Activated CD4-positive, alpha-beta T cell treated with anti-CD3 and anti-CD28 coated beads for 36 hours (primary cell): Measurements from ENCODE around the gene WNT7A. TPM values are rescaled to one million over a fixed set of nuclear protein-coding genes. Genes with fewer than 3 reads are reported as not detected.

Experiments
- ATAC-seq: fragments of 200-7000 bp; cut with Tn5 transposase; one replicate; pipeline ENCODE4 v1.10.0; 2021; ENCODE audit warnings: mild to moderate bottlenecking, moderate library complexity
- CTCF ChIA-PET: fragments of 350-600 bp; sonication (Branson Sonifier 250); formaldehyde crosslinking; loops from one replicate; lab custom pipeline; 2021; ENCODE audit warnings: antibody characterized with exemption; lab: Charles Lee
- POLR2A ChIA-PET: fragments of 350-600 bp; sonication (Branson Sonifier 250); formaldehyde crosslinking; loops from one replicate; lab custom pipeline; 2021; ENCODE audit warnings: antibody characterized with exemption, inconsistent platforms; lab: Charles Lee
- DNase-seq: peaks from one replicate; pipeline ENCODE4 v3.0.0-alpha.2; 2020
- H3K27ac Mint-ChIP-seq: one replicate; pipeline ENCODE4 v1.8.0; 2021; ENCODE audit warnings: mixed read lengths
- H3K27me3 Mint-ChIP-seq: one replicate; pipeline ENCODE4 v1.8.0; 2021; ENCODE audit warnings: mixed read lengths
- H3K36me3 Mint-ChIP-seq: one replicate; pipeline ENCODE4 v1.8.0; 2021; ENCODE audit warnings: low read depth, mixed read lengths
- H3K4me1 Mint-ChIP-seq: one replicate; pipeline ENCODE4 v1.8.0; 2021; ENCODE audit warnings: mixed read lengths
- H3K4me3 Mint-ChIP-seq: one replicate; pipeline ENCODE4 v1.8.0; 2021; ENCODE audit warnings: mild to moderate bottlenecking, moderate library complexity, mixed read lengths
- H3K9me3 Mint-ChIP-seq: one replicate; pipeline ENCODE4 v1.8.0; 2021; ENCODE audit warnings: low read depth, mixed read lengths
- intact Hi-C, 2 experiments: fragments of 100-400 bp; cut with DNase I in 1 of 2; cut with micrococcal nuclease in 1 of 2; formaldehyde crosslinking; loops; one replicate each; pipeline versions ENCODE4 v1.14.2 to v1.15.1; 2022 to 2024; cut with DNase I, micrococcal nuclease
- total RNA-seq, 2 experiments: library from RNA; stranded (reverse); gene quantifications; one replicate each; pipeline ENCODE4 v1.2.3, GENCODE V29; 2021

Gene WNT7A
- total RNA-seq, 2 experiments from 2014 or later: 0.11 to 0.39 TPM

GRCh38 chr3:13853256-13853977 lies 26.5 kb downstream of the WNT7A start:
- ATAC-seq: no peak
- no peak for DNase-seq
- Mint-ChIP-seq H3K36me3 (peaks cover 3% of the 10 kb centered on the region), H3K4me1 (peaks cover 34% of the 10 kb centered on the region), H3K27ac (peak overlapping the region; percentile 22), H3K9me3 (no peaks in the 10 kb centered on the region), H3K4me3 (no peak overlapping the region), H3K27me3 (no peaks in the 10 kb centered on the region)
- ChIA-PET CTCF (interaction anchor here (1.1 kb wide), 1 partner anchor 200 kb away, joined by 3 read pairs; no protein-coding TSS in a partner anchor), POLR2A (no interaction called here)
- intact Hi-C loops: no loop called here

- ATAC-seq (peak; percentile 57), DNase-seq (peak; percentile 40)
- CTCF ChIA-PET: interaction anchor here (0.7 kb wide), 1 partner anchor 28 kb away, joined by 9 read pairs; the partner anchor contains the start of gene WNT7A
- H3K27me3 Mint-ChIP-seq: no peaks in the 10 kb centered on the region
- H3K4me3 Mint-ChIP-seq: no peak overlapping the region
- H3K4me1 Mint-ChIP-seq: peaks cover 34% of the 10 kb centered on the region
- intact Hi-C loops: no loop called here
- H3K27ac Mint-ChIP-seq: no peak overlapping the region
- H3K9me3 Mint-ChIP-seq: no peaks in the 10 kb centered on the region
- POLR2A ChIA-PET: no interaction called here
- peaks cover 3% of the 10 kb centered on the region for H3K36me3 Mint-ChIP-seq
Observed at GRCh38 chr3:13852638-13853009, 27.2 kb downstream of the WNT7A start.

- Mint-ChIP-seq H3K36me3 (peaks cover 3% of the 10 kb centered on the region), H3K27ac (no peak overlapping the region), H3K4me1 (peaks cover 34% of the 10 kb centered on the region), H3K4me3 (no peak overlapping the region), H3K27me3 (no peaks in the 10 kb centered on the region), H3K9me3 (no peaks in the 10 kb centered on the region)
- intact Hi-C loops: no loop called here
- POLR2A ChIA-PET: no interaction called here
- no peak for ATAC-seq
- CTCF ChIA-PET: interaction anchor here (0.7 kb wide), 1 partner anchor 28 kb away, joined by 9 read pairs; the partner anchor contains the start of gene WNT7A
- no peak for DNase-seq
Observed at GRCh38 chr3:13851997-13852637, 27.8 kb downstream of the WNT7A start.

GRCh38 chr3:13851091-13851849 lies 28.6 kb downstream of the WNT7A start:
- intact Hi-C loops: no loop called here
- ATAC-seq (no peak), DNase-seq (no peak)
- Mint-ChIP-seq H3K4me3 (no peak overlapping the region), H3K36me3 (peaks cover 3% of the 10 kb centered on the region), H3K9me3 (no peaks in the 10 kb centered on the region), H3K27me3 (no peaks in the 10 kb centered on the region), H3K27ac (peak overlapping the region; percentile 6), H3K4me1 (peaks cover 34% of the 10 kb centered on the region)
- POLR2A ChIA-PET: no interaction called here
- CTCF ChIA-PET: no interaction called here

GRCh38 chr3:13850161-13850945 lies 29.5 kb downstream of the WNT7A start:
- H3K4me1 Mint-ChIP-seq: peaks cover 34% of the 10 kb centered on the region
- POLR2A ChIA-PET: no interaction called here
- H3K27me3 Mint-ChIP-seq: no peaks in the 10 kb centered on the region
- no peaks in the 10 kb centered on the region for H3K9me3 Mint-ChIP-seq
- H3K36me3 Mint-ChIP-seq: peaks cover 3% of the 10 kb centered on the region
- CTCF ChIA-PET: interaction anchor here (0.9 to 1.1 kb wide), 2 partner anchors 16 to 35 kb away, joined by 3 to 5 read pairs; no protein-coding TSS in a partner anchor
- no peak overlapping the region for H3K27ac Mint-ChIP-seq
- intact Hi-C loops: no loop called here
- DNase-seq (no peak), ATAC-seq (no peak)
- no peak overlapping the region for H3K4me3 Mint-ChIP-seq

- Mint-ChIP-seq H3K27ac (no peak overlapping the region), H3K4me3 (no peak overlapping the region), H3K36me3 (peaks cover 3% of the 10 kb centered on the region), H3K4me1 (peaks cover 32% of the 10 kb centered on the region), H3K9me3 (no peaks in the 10 kb centered on the region), H3K27me3 (no peaks in the 10 kb centered on the region)
- CTCF ChIA-PET: interaction anchor here (0.9 to 1.2 kb wide), 2 partner anchors 21 to 31 kb away, joined by 3 to 4 read pairs; partner anchors contain the start of gene WNT7A
- POLR2A ChIA-PET: no interaction called here
- ATAC-seq (no peak), DNase-seq (no peak)
- intact Hi-C loops: no loop called here
Observed at GRCh38 chr3:13849018-13849417, 30.9 kb downstream of the WNT7A start.

- no peaks in the 10 kb centered on the region for H3K27me3 Mint-ChIP-seq
Observed at GRCh38 chr3:13846716-13847570, 32.9 kb downstream of the WNT7A start.

GRCh38 chr3:13846238-13846637 lies 33.6 kb downstream of the WNT7A start:
- no peaks in the 10 kb centered on the region for H3K9me3 Mint-ChIP-seq
- H3K27me3 Mint-ChIP-seq: no peaks in the 10 kb centered on the region
- H3K4me1 Mint-ChIP-seq: peaks cover 12% of the 10 kb centered on the region
- intact Hi-C loops: no loop called here
- ChIA-PET POLR2A (no interaction called here), CTCF (interaction anchor here (1.1 kb wide), 1 partner anchor 192 kb away, joined by 3 read pairs; no protein-coding TSS in a partner anchor)
- no peak overlapping the region for H3K27ac Mint-ChIP-seq
- DNase-seq (no peak), ATAC-seq (no peak)
- no peak overlapping the region for H3K4me3 Mint-ChIP-seq
- no peaks in the 10 kb centered on the region for H3K36me3 Mint-ChIP-seq

More at GRCh38 chr3:13846716-13847570, 32.9 kb downstream of the WNT7A start:
- no peaks in the 10 kb centered on the region for H3K9me3 Mint-ChIP-seq
- ChIA-PET CTCF (interaction anchor here (1.0 to 1.1 kb wide), 2 partner anchors 189 to 193 kb away, joined by 3 read pairs; no protein-coding TSS in a partner anchor), POLR2A (no interaction called here)
- ATAC-seq: no peak
- H3K36me3 Mint-ChIP-seq: no peaks in the 10 kb centered on the region
- peaks cover 18% of the 10 kb centered on the region for H3K4me1 Mint-ChIP-seq
- H3K4me3 Mint-ChIP-seq: no peak overlapping the region
- intact Hi-C loops: no loop called here
- no peak overlapping the region for H3K27ac Mint-ChIP-seq
- no peak for DNase-seq

GRCh38 chr3:13845806-13846205 lies 34.1 kb downstream of the WNT7A start:
- Mint-ChIP-seq H3K27me3 (no peaks in the 10 kb centered on the region), H3K4me1 (peaks cover 7% of the 10 kb centered on the region), H3K27ac (no peak overlapping the region), H3K4me3 (no peak overlapping the region), H3K36me3 (no peaks in the 10 kb centered on the region), H3K9me3 (no peaks in the 10 kb centered on the region)
- intact Hi-C loops: no loop called here
- CTCF ChIA-PET: interaction anchor here (1.1 kb wide), 1 partner anchor 192 kb away, joined by 3 read pairs; no protein-coding TSS in a partner anchor
- DNase-seq (no peak), ATAC-seq (no peak)
- POLR2A ChIA-PET: no interaction called here

- H3K27me3 Mint-ChIP-seq: no peaks in the 10 kb centered on the region
Observed at GRCh38 chr3:13844911-13845310, 35.0 kb downstream of the WNT7A start.

More at GRCh38 chr3:13844911-13845310, 35.0 kb downstream of the WNT7A start:
- ChIA-PET CTCF (no interaction called here), POLR2A (no interaction called here)
- Mint-ChIP-seq H3K4me3 (no peak overlapping the region), H3K9me3 (no peaks in the 10 kb centered on the region), H3K4me1 (peaks cover 7% of the 10 kb centered on the region), H3K27ac (no peak overlapping the region), H3K36me3 (no peaks in the 10 kb centered on the region)
- ATAC-seq (no peak), DNase-seq (no peak)
- intact Hi-C loops: no loop called here
